SK-N-MC (cell line): ENCODE measurements around the gene SEPTIN3.

Experiments
- EZH2 ChIP-seq: fragments of 200-600 bp; sonication (generic); IDR thresholded peaks from one replicate; pipeline ENCODE4 v1.6.1; 2017; ENCODE audit warnings: antibody characterized with exemption
- POLR2AphosphoS5 ChIP-seq: IDR thresholded peaks from 2 replicates; pipeline ENCODE4 v1.6.1; 2012; ENCODE audit warnings: mild to moderate bottlenecking, low read depth, low read length, borderline replicate concordance

GRCh38 chr22:41947424-41948080 is 21.7 kb upstream of the SEPTIN3 start:
- TF ChIP-seq EZH2 (no peak), POLR2AphosphoS5 (no peak)
